K562 (cell line): ENCODE data around the gene CLCNKA. TPM values are rescaled to one million over a fixed set of nuclear protein-coding genes. Genes with fewer than 3 reads are reported as not detected.

Experiments
- ATAC-seq: fragments of 200-7000 bp; cut with Tn5 transposase; 3 replicates; pipeline ENCODE4 v1.9.1; 2020; ENCODE audit warnings: moderate library complexity
- BruUV-seq: library from RNA; stranded (reverse); fragments of 400-500 nt; replicated peaks from 2 replicates; lab custom pipeline; 2021; lab: Mats Ljungman, UMichigan
- CTCF ChIA-PET: fragments of 300-600 bp; formaldehyde crosslinking; extraction: SDS; loops from one replicate; lab custom pipeline; 2021; ENCODE audit warnings: low intra/inter-chr PET ratio; lab: Yijun Ruan, JAX
- POLR2A ChIA-PET: fragments of 300-600, 350-650 bp; sonication (Branson Sonifier 250); formaldehyde crosslinking; extraction: SDS; loops from one replicate; lab custom pipeline; 2021; ENCODE audit warnings: antibody characterized with exemption, inconsistent platforms; lab: Yijun Ruan, JAX
- DNase-seq, 4 experiments: peaks; one replicate each; pipeline versions ENCODE4 v3.0.0 to v3.0.0-alpha.2; 2011 to 2018; ENCODE audit warnings: low spot score in 3 of 4, mixed read lengths in 3 of 4; ENCODE audit errors: extremely low read depth in 1 of 4
- FAIRE-seq: peaks from 2 replicates; lab custom pipeline; 2011; peaks lifted over from hg19 to GRCh38; lab: Jason Lieb, UNC
- H2AFZ ChIP-seq: 2 replicates; pipeline ENCODE4 v1.6.0; 2011; ENCODE audit warnings: low read depth, low read length, control low read depth, inconsistent platforms
- H3K27ac ChIP-seq: fragments of 200-600 bp; 3 replicates; pipeline ENCODE4 v1.8.0; 2011; ENCODE audit warnings: low read depth, mild to moderate bottlenecking, control low read depth, inconsistent platforms, low read length, moderate library complexity, mixed read lengths; ENCODE audit errors: extremely low read depth
- H3K27me3 ChIP-seq, 2 experiments: fragments of 300-600 bp in 1 of 2; 2 replicates in 1 of 2; 3 replicates in 1 of 2; pipeline versions ENCODE4 v1.6.0 to v1.8.0; 2011; ENCODE audit warnings: inconsistent platforms in 2 of 2, low read length in 2 of 2, mild to moderate bottlenecking in 1 of 2, mixed read lengths in 1 of 2, moderate library complexity in 1 of 2; ENCODE audit not compliant: control insufficient read depth in 2 of 2, insufficient read depth in 2 of 2
- H3K36me3 ChIP-seq: fragments of 300-600 bp; 3 replicates; pipeline ENCODE4 v1.8.0; 2011; ENCODE audit warnings: mild to moderate bottlenecking, low read length, inconsistent platforms; ENCODE audit not compliant: control insufficient read depth, insufficient read depth
- H3K4me1 ChIP-seq, 2 experiments: fragments of 200-600 bp in 1 of 2; replicated peaks in 1 of 2; 2 replicates in 1 of 2; 3 replicates in 1 of 2; pipeline versions ENCODE4 v1.5.1 to v1.8.0; 2011; ENCODE audit warnings: inconsistent platforms in 2 of 2, low read length in 2 of 2, mild to moderate bottlenecking in 1 of 2, mixed read lengths in 1 of 2, moderate library complexity in 1 of 2; ENCODE audit not compliant: control insufficient read depth in 2 of 2, insufficient read depth in 2 of 2
- H3K4me2 ChIP-seq: 2 replicates; pipeline ENCODE4 v1.6.1; 2011; ENCODE audit warnings: low read length, control low read depth, inconsistent platforms, mixed read lengths; ENCODE audit not compliant: insufficient read depth
- H3K4me3 ChIP-seq: fragments of 200-600 bp; sonication (generic), shearing (Covaris generic); 2 replicates; pipeline ENCODE4 v1.5.1; 2016; ENCODE audit warnings: control low read depth, inconsistent platforms
- H3K79me2 ChIP-seq: fragments of 200-600 bp; 3 replicates; pipeline ENCODE4 v1.8.0; 2011; ENCODE audit warnings: low read length, inconsistent platforms; ENCODE audit not compliant: control insufficient read depth, insufficient read depth
- H3K9ac ChIP-seq, 2 experiments: 2 replicates each; pipeline versions ENCODE4 v1.6.0 to v1.6.1; 2011; ENCODE audit warnings: low read depth in 2 of 2, low read length in 2 of 2, control low read depth in 1 of 2, inconsistent platforms in 1 of 2, mild to moderate bottlenecking in 1 of 2, mixed read lengths in 1 of 2; ENCODE audit not compliant: insufficient read depth in 1 of 2
- H3K9me1 ChIP-seq: one replicate; pipeline ENCODE4 v1.6.0; 2011; ENCODE audit warnings: inconsistent platforms, mild to moderate bottlenecking, low read length, moderate library complexity; ENCODE audit not compliant: control insufficient read depth, insufficient read depth
- H3K9me3 ChIP-seq: replicated peaks from 2 replicates; pipeline ENCODE4 v1.5.1; 2011; ENCODE audit warnings: low read depth, low read length, inconsistent platforms; ENCODE audit not compliant: control insufficient read depth, insufficient read depth
- H4K20me1 ChIP-seq: replicated peaks from 2 replicates; pipeline ENCODE4 v1.6.1; 2011; ENCODE audit warnings: low read length, inconsistent platforms, mixed read lengths; ENCODE audit not compliant: control insufficient read depth, insufficient read depth
- DLX4 ChIP-seq: fragments of 250-450 bp; sonication (Bioruptor Pico); IDR thresholded peaks from 2 replicates; pipeline ENCODE4 v1.6.1; 2021; ENCODE audit warnings: mild to moderate bottlenecking
- E2F1 ChIP-seq: sonication (generic); formaldehyde crosslinking; IDR thresholded peaks from 2 replicates; pipeline ENCODE4 v1.8.1; 2023; ENCODE audit warnings: mild to moderate bottlenecking, missing genetic modification reagents, moderate library complexity
- HNRNPK ChIP-seq: fragments of 200-400 bp; formaldehyde crosslinking; IDR thresholded peaks from one replicate; pipeline ENCODE4 v1.6.1; 2018; ENCODE audit warnings: mild to moderate bottlenecking, low read depth, low read length; ENCODE audit not compliant: poor library complexity, severe bottlenecking
- MTF1 ChIP-seq: fragments of 250-450 bp; sonication (Bioruptor Pico); IDR thresholded peaks from 2 replicates; pipeline ENCODE4 v1.9.0; 2021; ENCODE audit warnings: moderate library complexity, mild to moderate bottlenecking, inconsistent platforms, borderline replicate concordance
- NCOR1 ChIP-seq: fragments of 450-650 bp; IDR thresholded peaks from 2 replicates; pipeline ENCODE4 v1.6.1; 2016; ENCODE audit warnings: mild to moderate bottlenecking, moderate library complexity
- NR2C1 ChIP-seq, 2 experiments: fragments of 450-650 bp; IDR thresholded peaks; 2 replicates each; pipeline ENCODE4 v1.6.1; 2017; ENCODE audit warnings: mild to moderate bottlenecking in 2 of 2, antibody characterized with exemption in 1 of 2, inconsistent platforms in 1 of 2, missing compliant biosample characterization in 1 of 2, missing genetic modification characterization in 1 of 2
- RERE ChIP-seq: sonication (generic); formaldehyde crosslinking; IDR thresholded peaks from 2 replicates; pipeline ENCODE4 v1.8.0; 2023; ENCODE audit warnings: missing genetic modification reagents, mild to moderate bottlenecking, borderline replicate concordance
- SMARCC2 ChIP-seq: fragments of 450-650 bp; IDR thresholded peaks from 2 replicates; pipeline ENCODE4 v1.6.1; 2017; ENCODE audit warnings: antibody characterized with exemption, moderate library complexity, mild to moderate bottlenecking, low read depth
- TAF15 ChIP-seq: fragments of 200-400 bp; formaldehyde crosslinking; IDR thresholded peaks from 2 replicates; pipeline ENCODE4 v1.6.1; 2017; ENCODE audit warnings: mild to moderate bottlenecking, low read depth, low read length, moderate library complexity
- YBX1 ChIP-seq: fragments of 450-650 bp; IDR thresholded peaks from 2 replicates; pipeline ENCODE4 v1.7.1; 2016; ENCODE audit warnings: mild to moderate bottlenecking
- ZBTB34 ChIP-seq: fragments of 250-450 bp; sonication (Bioruptor Pico); IDR thresholded peaks from 2 replicates; pipeline ENCODE4 v1.8.0; 2021; ENCODE audit warnings: mild to moderate bottlenecking, moderate library complexity
- ZNF3 ChIP-seq: fragments of 250-450 bp; sonication (Bioruptor Pico); IDR thresholded peaks from 2 replicates; pipeline ENCODE4 v1.5.0; 2021; ENCODE audit warnings: mild to moderate bottlenecking, moderate library complexity
- WGBS: fragments of 100-300 bp; shearing (Covaris generic); methylation state at CpG from one replicate; pipeline ENCODE4 v1.1.6; 2016; ENCODE audit warnings: low coverage, mixed read lengths; ENCODE audit not compliant: insufficient coverage; ENCODE audit errors: missing lambda C conversion rate; 5-methylcytosine and 5-hydroxymethylcytosine counted together
- in situ Hi-C: fragments of 300-500 bp; cut with MboI; formaldehyde crosslinking; loops from 4 replicates; pipeline ENCODE4 v1.15.0; 2018; ENCODE audit warnings: inconsistent platforms, mixed read lengths
- intact Hi-C: fragments of 100-400 bp; cut with micrococcal nuclease; formaldehyde crosslinking; loops from 2 replicates; pipeline ENCODE4 v1.14.2; 2022
- polyA plus RNA-seq, 8 experiments: library from polyadenylated mRNA; depleted of rRNA in 4 of 8; stranded (reverse) in 5 of 8; unstranded in 3 of 8; fragments of >200 nt; fragmentation: Nextera tagmentation in 2 of 8; fragmentation: Illumina TruSeq in 1 of 8; extraction: Ambion mirVana in 2 of 8; extraction: Trizol in 1 of 8; gene quantifications; 2 replicates each; pipeline versions ENCODE4 v1.2.1 to v1.2.3, GENCODE V29; 2011 to 2014; ENCODE audit warnings: inconsistent platforms in 1 of 8, missing spikeins in 1 of 8
- total RNA-seq, 7 experiments: library from RNA; depleted of rRNA in 6 of 7; stranded (reverse); fragments of >200 nt in 6 of 7; fragmentation: Illumina TruSeq in 2 of 7; extraction: Trizol in 2 of 7; gene quantifications; 2 replicates each; pipeline versions ENCODE4 v1.2.1 to v1.2.3, GENCODE V29; 2011 to 2021; ENCODE audit warnings: low replicate concordance in 1 of 7

Gene CLCNKA
- total and polyA plus RNA-seq, 9 of the 15 experiments (the other 6 are each of a cell fraction or from before 2014, with no cell fraction given) = 0.03 to 0.37 (median 0.10) TPM; not detected in 3

- CTCF ChIA-PET = no interaction called here
- Histone ChIP-seq H3K79me2 (no peaks in the 10 kb centered on the region), H3K27me3 (peaks cover 7 to 37% of the 10 kb centered on the region in 2 experiments; a peak in 3 of 5 replicates), H3K9me1 (no peaks in the 10 kb centered on the region), H3K4me1 (peaks cover 7 to 49% of the 10 kb centered on the region in 2 experiments; a peak in 3 of 5 replicates), H3K27ac (no peak overlapping the region), H3K36me3 (no peaks in the 10 kb centered on the region), H3K9me3 (no peaks in the 10 kb centered on the region), H2AFZ (no peak overlapping the region), H4K20me1 (no peaks in the 10 kb centered on the region), H3K4me2 (no peak overlapping the region), H3K9ac (no peak overlapping the region; a peak in 1 of 4 replicates), H3K4me3 (no peak overlapping the region)
- POLR2A ChIA-PET = interaction anchor here (0.5 to 1.7 kb wide), 4 partner anchors 8 to 191 kb away, joined by 3 to 7 read pairs (median 4); no protein-coding TSS in a partner anchor
- no peak for FAIRE-seq
- no peak for DNase-seq
- 5% methylated on average over 7 of the region's 7 CpGs for WGBS
- TF ChIP-seq NR2C1 (IDR thresholded peaks at IDR 0.05) (no peak), NR2C1 (tag; IDR thresholded peaks at IDR 0.05) (no peak), RERE (no peak), NCOR1 (no peak), E2F1 (no peak), DLX4 (no peak), ZBTB34 (CRISPR knock-in tag) (no peak), ZNF3 (no peak), TAF15 (no peak), YBX1 (no peak), HNRNPK (no peak), MTF1 (CRISPR knock-in tag) (no peak), SMARCC2 (no peak)
- no TSS peak for BruUV-seq
- no peak for ATAC-seq
- intact Hi-C loops (no loop called here), in situ Hi-C loops (no loop called here)
These were observed 1.3 kb downstream of the CLCNKA start for GRCh38 chr1:16023050-16023653.
